ENCODE measurements around the gene TSPAN5. TPM values are rescaled to one million over a fixed set of nuclear protein-coding genes. Genes with fewer than 3 reads are reported as not detected.

TSPAN5 gene
- total RNA-seq, 1 donor from 2014 or later, result 13.7 TPM

DNA sequence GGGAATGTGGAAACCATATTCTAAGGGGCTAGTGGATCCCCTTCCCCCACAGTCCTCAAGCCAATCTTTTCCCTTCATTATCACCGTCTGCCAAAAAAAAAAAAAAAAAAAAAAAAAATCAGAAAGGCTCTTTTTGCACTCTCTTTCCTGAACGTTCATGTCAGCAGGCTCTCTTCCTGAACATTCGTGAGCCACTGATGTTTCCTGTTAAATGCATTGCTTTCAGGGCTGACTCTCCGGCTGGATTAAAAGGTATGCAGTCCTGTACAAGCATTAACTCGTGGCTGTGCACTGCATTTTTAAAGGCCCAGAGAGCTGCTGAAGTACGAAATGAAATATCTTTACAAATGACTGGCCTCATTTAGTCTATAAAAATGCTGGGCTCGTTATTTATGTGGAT lies 34.0 kb upstream of the TSPAN5 start:
- no peak for FAIRE-seq
- no peak for DNase-seq (ENCODE audit: low read depth)
- H3K27me3 ChIP-seq (ENCODE audit: control insufficient read depth, insufficient read depth, low read length), result no peaks in the 10 kb centered on the region
- no peak overlapping the region for H3K4me3 ChIP-seq (ENCODE audit: low read depth, low read length)
- no peaks in the 10 kb centered on the region for H3K36me3 ChIP-seq (ENCODE audit: control insufficient read depth, insufficient read depth, low read length)
- TF ChIP-seq CTCF (IDR thresholded peaks at IDR 0.05; ENCODE audit: insufficient read depth, low read length, severe bottlenecking), result no peak

DNA sequence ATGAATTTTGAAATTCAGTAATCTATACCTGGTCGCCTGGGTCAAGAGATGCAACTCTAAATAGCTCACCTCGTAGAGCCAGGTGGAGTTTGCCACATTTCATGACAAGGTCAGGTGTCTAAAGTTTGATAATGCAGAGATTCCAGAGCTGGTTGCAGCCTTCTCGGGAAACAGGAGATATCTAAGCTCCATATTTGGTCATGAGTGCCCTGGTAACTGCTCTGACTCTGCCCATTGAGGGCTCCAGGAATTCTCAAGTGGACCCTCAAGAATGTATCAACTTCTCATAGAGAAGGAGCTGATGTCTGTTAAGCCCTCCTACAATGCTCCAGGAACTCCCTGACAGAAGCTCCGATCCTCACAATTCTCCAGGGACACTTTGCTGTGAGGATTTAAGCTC lies 33.2 kb upstream of the TSPAN5 start:
- H3K27me3 ChIP-seq (ENCODE audit: control insufficient read depth, insufficient read depth, low read length), result no peaks in the 10 kb centered on the region
- DNase-seq (ENCODE audit: low read depth) (no peak), FAIRE-seq (no peak)
- TF ChIP-seq CTCF (IDR thresholded peaks at IDR 0.05; ENCODE audit: insufficient read depth, low read length, severe bottlenecking), result no peak
- no peaks in the 10 kb centered on the region for H3K36me3 ChIP-seq (ENCODE audit: control insufficient read depth, insufficient read depth, low read length)
- no peak overlapping the region for H3K4me3 ChIP-seq (ENCODE audit: low read depth, low read length)

DNA sequence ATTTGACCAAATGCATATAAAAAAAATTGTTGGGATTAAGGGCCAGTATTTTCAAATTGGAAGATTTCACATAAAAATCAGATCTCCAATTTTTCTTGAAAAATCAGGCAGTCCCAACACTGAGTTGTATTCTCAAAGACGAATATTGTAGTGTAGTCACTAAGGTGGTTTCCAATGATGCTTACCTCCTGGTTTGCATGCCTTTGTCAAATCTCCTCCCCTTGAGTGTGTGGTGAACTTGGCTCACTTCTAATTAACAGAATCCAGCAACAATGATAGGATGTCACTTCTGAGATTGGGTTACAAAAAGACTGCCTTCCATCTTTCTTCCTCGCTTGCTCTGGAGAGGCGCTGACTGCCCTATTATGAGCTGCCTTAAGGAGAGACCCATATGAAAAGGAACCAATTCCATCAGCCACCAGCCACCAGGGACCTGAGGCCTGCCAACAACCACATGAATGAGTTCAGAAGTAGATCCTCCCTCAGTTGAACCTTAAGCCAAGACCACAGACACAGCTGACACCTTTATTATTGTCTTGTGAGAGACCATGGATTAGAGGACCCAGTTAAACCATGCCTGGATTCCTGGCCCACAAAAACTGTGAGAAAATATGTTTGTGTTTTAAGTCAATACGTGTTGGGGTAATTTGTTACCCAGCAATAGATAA lies 31.2 kb upstream of the TSPAN5 start:
- TF ChIP-seq CTCF (IDR thresholded peaks at IDR 0.05; ENCODE audit: insufficient read depth, low read length, severe bottlenecking), result no peak

DNA sequence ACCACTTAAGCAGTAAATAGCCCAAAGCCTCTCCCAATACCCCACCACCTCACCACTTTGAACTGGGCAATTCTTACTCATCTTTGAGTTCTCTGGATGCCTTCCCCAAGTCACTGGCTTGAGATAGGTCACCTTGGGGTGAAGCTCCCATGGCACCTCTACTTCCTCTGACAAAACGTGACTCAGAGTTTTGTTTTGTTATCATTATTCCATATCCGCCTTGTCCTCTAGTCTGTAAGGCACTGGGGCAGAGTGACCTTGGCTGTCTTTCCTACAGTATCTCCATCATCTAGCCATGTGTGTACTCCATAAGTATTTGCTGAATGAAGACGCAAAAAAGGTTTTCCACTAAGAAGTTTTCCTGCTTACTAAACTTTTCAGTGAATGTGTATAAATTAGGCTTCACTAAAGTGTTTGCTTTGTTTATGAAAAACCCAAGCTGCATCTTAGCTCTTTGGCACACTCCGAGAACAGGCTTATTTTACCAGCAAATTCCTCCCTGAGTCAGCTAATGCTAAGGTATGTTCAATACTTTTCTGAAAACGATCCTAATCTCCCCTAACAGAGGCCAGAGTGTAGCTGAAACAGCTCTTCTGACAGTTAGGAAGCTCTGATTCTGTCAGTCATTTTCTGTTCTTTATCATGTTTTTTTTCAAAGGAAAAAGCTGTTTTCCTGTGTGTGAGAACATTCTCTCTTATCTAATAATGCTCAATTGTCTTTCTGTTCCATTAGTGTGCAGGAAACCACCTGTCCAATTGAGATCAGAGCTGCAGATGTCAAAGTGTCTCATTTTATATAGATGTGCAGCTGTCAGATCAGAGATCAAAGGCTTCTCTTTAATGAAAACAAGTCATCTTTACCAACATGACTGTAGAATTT lies 30.2 kb upstream of the TSPAN5 start:
- no peak for TF ChIP-seq CTCF (IDR thresholded peaks at IDR 0.05; ENCODE audit: insufficient read depth, low read length, severe bottlenecking)
- no peak for FAIRE-seq

More for the DNA sequence above, 31.2 kb upstream of the TSPAN5 start:
- no peaks in the 10 kb centered on the region for H3K36me3 ChIP-seq (ENCODE audit: control insufficient read depth, insufficient read depth, low read length)
- DNase-seq (ENCODE audit: low read depth) (no peak), FAIRE-seq (peak; percentile 43)
- H3K27me3 ChIP-seq (ENCODE audit: control insufficient read depth, insufficient read depth, low read length), result no peaks in the 10 kb centered on the region
- H3K4me3 ChIP-seq (ENCODE audit: low read depth, low read length), result no peak overlapping the region

DNA sequence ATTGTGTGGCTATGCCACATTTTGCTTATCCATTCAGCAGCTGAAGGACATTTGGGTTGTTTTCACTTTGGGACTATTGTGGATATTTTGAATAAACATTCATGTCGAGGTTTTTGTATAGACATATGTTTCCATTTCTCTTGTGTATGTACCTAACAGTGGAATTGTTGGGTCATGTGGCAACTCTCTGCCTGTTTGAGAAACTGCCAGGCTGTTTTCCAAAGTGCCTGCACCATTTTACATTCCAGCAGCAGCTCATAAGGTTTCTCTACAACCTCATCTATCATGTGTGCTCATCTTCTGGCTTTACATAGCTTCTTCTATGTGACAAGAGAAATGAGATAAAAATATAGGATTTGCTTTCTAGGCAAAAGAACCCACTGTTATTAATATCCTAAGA lies 29.5 kb upstream of the TSPAN5 start:
- Histone ChIP-seq H3K27me3 (ENCODE audit: control insufficient read depth, insufficient read depth, low read length) (no peaks in the 10 kb centered on the region), H3K4me3 (ENCODE audit: low read depth, low read length) (no peak overlapping the region), H3K36me3 (ENCODE audit: control insufficient read depth, insufficient read depth, low read length) (no peaks in the 10 kb centered on the region)
- no peak for DNase-seq (ENCODE audit: low read depth)
- no peak for TF ChIP-seq CTCF (IDR thresholded peaks at IDR 0.05; ENCODE audit: insufficient read depth, low read length, severe bottlenecking)
- no peak for FAIRE-seq

More for the DNA sequence above, 30.2 kb upstream of the TSPAN5 start:
- H3K4me3 ChIP-seq (ENCODE audit: low read depth, low read length), result no peak overlapping the region
- no peaks in the 10 kb centered on the region for H3K36me3 ChIP-seq (ENCODE audit: control insufficient read depth, insufficient read depth, low read length)
- H3K27me3 ChIP-seq (ENCODE audit: control insufficient read depth, insufficient read depth, low read length), result no peaks in the 10 kb centered on the region
- peak; percentile 39 for DNase-seq (ENCODE audit: low read depth)
